HCT116 (cell line): ENCODE data around the gene NR1D2. TPM values are rescaled to one million over a fixed set of nuclear protein-coding genes. Genes with fewer than 3 reads are reported as not detected.

Experiments
- ATAC-seq: fragments of 200-7000 bp; cut with Tn5 transposase; 2 replicates; pipeline ENCODE4 v1.9.1; 2020; ENCODE audit warnings: mild to moderate bottlenecking, moderate library complexity
- BruUV-seq: library from RNA; stranded (reverse); fragments of 400-500 nt; replicated peaks from 2 replicates; lab custom pipeline; 2021; lab: Mats Ljungman, UMichigan
- CTCF ChIA-PET: fragments of 300-600 bp; sonication (Branson Sonifier 250); formaldehyde crosslinking; loops from one replicate; lab custom pipeline; 2021; ENCODE audit warnings: antibody characterized with exemption; lab: Charles Lee
- POLR2A ChIA-PET: fragments of 300-600, 350-600 bp; sonication (Branson Sonifier 250); formaldehyde crosslinking; loops from one replicate; lab custom pipeline; 2021; ENCODE audit warnings: antibody characterized with exemption; lab: Charles Lee
- RAD21 ChIA-PET, 2 experiments: fragments of 300-600 bp; sonication (Branson Sonifier 250); formaldehyde crosslinking; loops; one replicate each; lab custom pipeline; 2023; ENCODE audit warnings: low total read pairs in 2 of 2; ENCODE audit not compliant: uncharacterized antibody in 2 of 2, unreplicated experiment in 2 of 2, low non-redundant PET in 1 of 2; lab: Charles Lee
- DNase-seq: peaks from one replicate; pipeline ENCODE4 v3.0.0-alpha.2; 2010; ENCODE audit warnings: low read depth, low spot score
- H2AFZ ChIP-seq: fragments of 200-600 bp; shearing (Covaris generic), sonication (generic); 2 replicates; pipeline ENCODE4 v1.6.1; 2017; ENCODE audit warnings: low read depth, mixed run types, mixed read lengths, antibody characterized with exemption, low read length; ENCODE audit not compliant: poor library complexity, severe bottlenecking
- H3K27ac ChIP-seq: 2 replicates; pipeline ENCODE4 v1.5.1; 2012; ENCODE audit warnings: low read depth, low read length
- H3K27me3 ChIP-seq: fragments of 200-600 bp; sonication (generic); 2 replicates; pipeline ENCODE4 v1.6.1; 2016; ENCODE audit warnings: mixed run types, low read length, mixed read lengths; ENCODE audit not compliant: insufficient read depth
- H3K36me3 ChIP-seq, 2 experiments: fragments of 200-500 bp in 1 of 2; fragments of 200-600 bp in 1 of 2; sonication (Bioruptor generic) in 1 of 2; sonication (generic) in 1 of 2; 2 replicates each; pipeline versions ENCODE4 v1.5.1 to v1.6.1; 2014 to 2016; ENCODE audit warnings: low read length in 2 of 2, inconsistent platforms in 1 of 2, mixed read lengths in 1 of 2, mixed run types in 1 of 2; ENCODE audit not compliant: insufficient read depth in 2 of 2, control insufficient read depth in 1 of 2
- H3K4me1 ChIP-seq, 2 experiments: fragments of 200-600 bp in 1 of 2; sonication (generic) in 1 of 2; 2 replicates each; pipeline versions ENCODE4 v1.5.1 to v1.6.1; 2012 to 2017; ENCODE audit warnings: low read length in 2 of 2, inconsistent platforms in 1 of 2, mild to moderate bottlenecking in 1 of 2, mixed read lengths in 1 of 2, mixed run types in 1 of 2, moderate library complexity in 1 of 2; ENCODE audit not compliant: insufficient read depth in 2 of 2, control insufficient read depth in 1 of 2
- H3K4me2 ChIP-seq: fragments of 200-600 bp; sonication (generic); 2 replicates; pipeline ENCODE4 v1.6.1; 2017; ENCODE audit warnings: mixed run types, low read length, mixed read lengths
- H3K4me3 ChIP-seq, 2 experiments: fragments of 200-600 bp in 1 of 2; sonication (generic) in 1 of 2; replicated peaks in 1 of 2; 2 replicates each; pipeline ENCODE4 v1.5.1; 2011 to 2016; ENCODE audit warnings: low read length in 2 of 2, control low read depth in 1 of 2, low read depth in 1 of 2, mild to moderate bottlenecking in 1 of 2, mixed read lengths in 1 of 2, mixed run types in 1 of 2
- H3K79me2 ChIP-seq: fragments of 200-600 bp; sonication (generic); 2 replicates; pipeline ENCODE4 v1.6.1; 2017; ENCODE audit warnings: mild to moderate bottlenecking, mixed run types, low read length, moderate library complexity, mixed read lengths; ENCODE audit not compliant: insufficient read depth
- H3K9ac ChIP-seq: fragments of 200-600 bp; sonication (generic); 2 replicates; pipeline ENCODE4 v1.6.1; 2016; ENCODE audit warnings: low read length, mixed read lengths
- H3K9me2 ChIP-seq: fragments of 200-600 bp; sonication (generic), shearing (Covaris generic); 2 replicates; pipeline ENCODE4 v1.6.1; 2017; ENCODE audit warnings: mixed run types, mild to moderate bottlenecking, moderate library complexity; ENCODE audit not compliant: insufficient read depth
- H3K9me3 ChIP-seq, 2 experiments: fragments of 200-500 bp in 1 of 2; fragments of 200-600 bp in 1 of 2; sonication (Bioruptor generic) in 1 of 2; sonication (generic) in 1 of 2; 2 replicates each; pipeline ENCODE4 v1.6.1; 2014 to 2017; ENCODE audit warnings: low read length in 2 of 2, mixed read lengths in 2 of 2, inconsistent platforms in 1 of 2, low read depth in 1 of 2, mild to moderate bottlenecking in 1 of 2, mixed run types in 1 of 2, moderate library complexity in 1 of 2; ENCODE audit not compliant: control insufficient read depth in 1 of 2, insufficient read depth in 1 of 2
- H4K20me1 ChIP-seq: fragments of 200-600 bp; sonication (generic), shearing (Covaris generic); 2 replicates; pipeline ENCODE4 v1.6.1; 2017; ENCODE audit warnings: mixed run types, mild to moderate bottlenecking, moderate library complexity; ENCODE audit not compliant: insufficient read depth
- CBX3 ChIP-seq: IDR thresholded peaks from 2 replicates; pipeline ENCODE4 v1.6.1; 2012; ENCODE audit warnings: low read depth
- CEBPB ChIP-seq: IDR thresholded peaks from 2 replicates; pipeline ENCODE4 v1.6.1; 2012; ENCODE audit warnings: low read depth
- CTCF ChIP-seq, 3 experiments: fragments of 200-600 bp in 1 of 3; sonication (generic) in 1 of 3; IDR thresholded peaks in 2 of 3; conservative IDR thresholded peaks in 1 of 3; 2 replicates each; pipeline ENCODE4 v1.5.1; 2012 to 2017; ENCODE audit warnings: low read depth in 2 of 3, low read length in 2 of 3, antibody characterized with exemption in 1 of 3, borderline replicate concordance in 1 of 3, control low read depth in 1 of 3, mild to moderate bottlenecking in 1 of 3, mixed read lengths in 1 of 3, mixed run types in 1 of 3, moderate library complexity in 1 of 3; ENCODE audit not compliant: insufficient read depth in 1 of 3
- SP1 ChIP-seq: IDR thresholded peaks from 2 replicates; pipeline ENCODE4 v1.6.1; 2012; ENCODE audit warnings: low read depth
- ZBTB33 ChIP-seq: IDR thresholded peaks from 2 replicates; pipeline ENCODE4 v1.6.1; 2011; ENCODE audit warnings: mild to moderate bottlenecking, low read length, moderate library complexity; ENCODE audit not compliant: insufficient replicate concordance; ENCODE audit errors: extremely low read depth
- intact Hi-C: fragments of 100-400 bp; cut with micrococcal nuclease; formaldehyde crosslinking; loops from 2 replicates; pipeline ENCODE4 v1.10.0; 2022
- total RNA-seq: library from RNA; stranded (reverse); gene quantifications from one replicate; pipeline ENCODE4 v1.2.1, GENCODE V29; 2021; ENCODE audit not compliant: unreplicated experiment

Gene NR1D2
- total RNA-seq, 1 experiment from 2014 or later = 60.9 TPM

- H2AFZ ChIP-seq = no peak overlapping the region
- CTCF ChIA-PET = no interaction called here
- no peak overlapping the region for H3K27ac ChIP-seq
- no peaks in the 10 kb centered on the region for H3K36me3 ChIP-seq
- no peaks in the 10 kb centered on the region for H3K27me3 ChIP-seq
- no peak overlapping the region for H3K4me2 ChIP-seq
- no peaks in the 10 kb centered on the region for H4K20me1 ChIP-seq
- no peak overlapping the region for H3K4me3 ChIP-seq
- ATAC-seq = no peak
- TF ChIP-seq CBX3 (no peak), CTCF (IDR thresholded peaks at IDR 0.05 in 2 of 3, conservative IDR thresholded peaks at IDR 0.05 in 1 of 3; ENCODE audit: borderline replicate concordance in 1 of 3, insufficient read depth in 1 of 3, low read depth in 2 of 3, low read length in 2 of 3) (no peak), SP1 (no peak), ZBTB33 (no peak), CEBPB (no peak)
- TF ChIP-seq, all 23 proteins: peak for 0
- H3K4me1 ChIP-seq = no peaks in the 10 kb centered on the region
- H3K9me3 ChIP-seq = no peaks in the 10 kb centered on the region
- DNase-seq = no peak
- no peak overlapping the region for H3K9ac ChIP-seq
- H3K79me2 ChIP-seq = no peaks in the 10 kb centered on the region
- BruUV-seq = no TSS peak
- POLR2A ChIA-PET = no interaction called here
- no peaks in the 10 kb centered on the region for H3K9me2 ChIP-seq
- intact Hi-C loops = no loop called here
- RAD21 ChIA-PET = no interaction called here
Measured at GRCh38 chr3:24012589-24013269, 67.6 kb downstream of the NR1D2 start.
